Fibroblast of peridontal ligament (primary cell): ENCODE data around the gene ZCCHC8.

Experiments used
- DNase-seq: peaks from one replicate; pipeline ENCODE4 v3.0.0-alpha.2; 2010; ENCODE audit errors: extremely low read depth

Gene ZCCHC8

GRCh38 chr12:122427403-122427802 lies 73.3 kb downstream of the ZCCHC8 start:
- DNase-seq = no peak

- DNase-seq = peak; percentile 31
Measured at GRCh38 chr12:122423258-122424165, 77.2 kb downstream of the ZCCHC8 start.

GRCh38 chr12:122422730-122423257 lies 77.9 kb downstream of the ZCCHC8 start:
- peak; percentile 51 for DNase-seq

GRCh38 chr12:122421821-122422729 lies 78.7 kb downstream of the ZCCHC8 start, which contains the start of gene CLIP1:
TSS of gene CLIP1 (minus strand) at chr12:122422669. CDS start at chr12:122380452, 42,217 bp downstream.
- DNase-seq = peak; percentile 59
